Neural crest cell (in vitro differentiated cells): Measurements from ENCODE around the gene MARCHF7. TPM values are rescaled to one million over a fixed set of nuclear protein-coding genes. Genes with fewer than 3 reads are reported as not detected.

Experiments used
- DNase-seq: peaks from one replicate; pipeline ENCODE4 v3.0.0; 2021; ENCODE audit warnings: low read depth, mixed read lengths, low spot score
- H3K27ac Mint-ChIP-seq: one replicate; pipeline ENCODE4 v1.8.0; 2021; ENCODE audit warnings: mild to moderate bottlenecking, mixed read lengths; ENCODE audit not compliant: unreplicated experiment
- H3K27me3 Mint-ChIP-seq: 2 replicates; pipeline ENCODE4 v1.8.0; 2021; ENCODE audit warnings: low read depth, mild to moderate bottlenecking, mixed read lengths
- H3K36me3 Mint-ChIP-seq: 2 replicates; pipeline ENCODE4 v1.8.0; 2021; ENCODE audit warnings: low read depth, mild to moderate bottlenecking, mixed read lengths
- H3K4me1 Mint-ChIP-seq: 2 replicates; pipeline ENCODE4 v1.8.0; 2021; ENCODE audit warnings: mixed read lengths
- H3K4me3 Mint-ChIP-seq: one replicate; pipeline ENCODE4 v1.8.0; 2021; ENCODE audit warnings: mild to moderate bottlenecking, mixed read lengths
- H3K9me3 Mint-ChIP-seq: 2 replicates; pipeline ENCODE4 v1.8.0; 2021; ENCODE audit warnings: mixed read lengths
- total RNA-seq: library from RNA; stranded (reverse); gene quantifications from 2 replicates; pipeline ENCODE4 v1.2.1, GENCODE V29; 2021
- TF ChIP-seq, protein P1 (sequence below): fragments of 200-600 bp; sonication (generic); conservative IDR thresholded peaks from 2 replicates; pipeline ENCODE4 v1.5.0; 2021; ENCODE audit warnings: antibody characterized with exemption, mild to moderate bottlenecking

Gene MARCHF7
- total RNA-seq, 1 donor from 2014 or later: 89.9 TPM

- Mint-ChIP-seq H3K36me3 (peaks cover 32% of the 10 kb centered on the region), H3K9me3 (no peaks in the 10 kb centered on the region)
Measured at GRCh38 chr2:159750873-159751272, 38.6 kb downstream of the MARCHF7 start.

DNA sequence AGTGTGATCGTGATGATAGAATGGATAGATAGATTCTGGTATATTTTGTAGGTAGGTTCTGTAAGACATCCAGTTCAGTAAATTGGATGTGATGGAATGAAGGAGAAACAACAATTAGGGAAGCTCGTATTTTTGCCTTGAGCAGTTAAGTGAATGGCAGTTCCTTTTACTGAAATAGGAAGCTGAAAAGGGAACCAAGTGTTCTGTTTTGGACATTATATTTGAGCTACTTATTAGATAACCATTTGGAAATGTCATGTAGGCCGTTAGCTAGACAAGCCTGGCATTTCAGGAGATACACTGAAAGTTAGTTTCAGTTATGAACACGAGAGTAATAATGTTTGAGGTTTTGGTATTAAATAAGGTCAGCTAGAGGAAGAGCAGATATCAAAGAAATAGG, 41.5 kb downstream of the MARCHF7 start:
- H3K4me1 Mint-ChIP-seq: no peaks in the 10 kb centered on the region
- no peaks in the 10 kb centered on the region for H3K27me3 Mint-ChIP-seq
- H3K27ac Mint-ChIP-seq: no peak overlapping the region
- H3K9me3 Mint-ChIP-seq: no peaks in the 10 kb centered on the region
- TF ChIP-seq, protein P1, sequence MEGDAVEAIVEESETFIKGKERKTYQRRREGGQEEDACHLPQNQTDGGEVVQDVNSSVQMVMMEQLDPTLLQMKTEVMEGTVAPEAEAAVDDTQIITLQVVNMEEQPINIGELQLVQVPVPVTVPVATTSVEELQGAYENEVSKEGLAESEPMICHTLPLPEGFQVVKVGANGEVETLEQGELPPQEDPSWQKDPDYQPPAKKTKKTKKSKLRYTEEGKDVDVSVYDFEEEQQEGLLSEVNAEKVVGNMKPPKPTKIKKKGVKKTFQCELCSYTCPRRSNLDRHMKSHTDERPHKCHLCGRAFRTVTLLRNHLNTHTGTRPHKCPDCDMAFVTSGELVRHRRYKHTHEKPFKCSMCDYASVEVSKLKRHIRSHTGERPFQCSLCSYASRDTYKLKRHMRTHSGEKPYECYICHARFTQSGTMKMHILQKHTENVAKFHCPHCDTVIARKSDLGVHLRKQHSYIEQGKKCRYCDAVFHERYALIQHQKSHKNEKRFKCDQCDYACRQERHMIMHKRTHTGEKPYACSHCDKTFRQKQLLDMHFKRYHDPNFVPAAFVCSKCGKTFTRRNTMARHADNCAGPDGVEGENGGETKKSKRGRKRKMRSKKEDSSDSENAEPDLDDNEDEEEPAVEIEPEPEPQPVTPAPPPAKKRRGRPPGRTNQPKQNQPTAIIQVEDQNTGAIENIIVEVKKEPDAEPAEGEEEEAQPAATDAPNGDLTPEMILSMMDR: no peak
- no peak for DNase-seq
- H3K4me3 Mint-ChIP-seq: no peak overlapping the region
- peaks cover 23% of the 10 kb centered on the region for H3K36me3 Mint-ChIP-seq

More at GRCh38 chr2:159750873-159751272, 38.6 kb downstream of the MARCHF7 start:
- no peaks in the 10 kb centered on the region for H3K27me3 Mint-ChIP-seq
- no peaks in the 10 kb centered on the region for H3K4me1 Mint-ChIP-seq
- no peak overlapping the region for H3K27ac Mint-ChIP-seq
- TF ChIP-seq, protein P1: no peak
- no peak overlapping the region for H3K4me3 Mint-ChIP-seq
- no peak for DNase-seq

DNA sequence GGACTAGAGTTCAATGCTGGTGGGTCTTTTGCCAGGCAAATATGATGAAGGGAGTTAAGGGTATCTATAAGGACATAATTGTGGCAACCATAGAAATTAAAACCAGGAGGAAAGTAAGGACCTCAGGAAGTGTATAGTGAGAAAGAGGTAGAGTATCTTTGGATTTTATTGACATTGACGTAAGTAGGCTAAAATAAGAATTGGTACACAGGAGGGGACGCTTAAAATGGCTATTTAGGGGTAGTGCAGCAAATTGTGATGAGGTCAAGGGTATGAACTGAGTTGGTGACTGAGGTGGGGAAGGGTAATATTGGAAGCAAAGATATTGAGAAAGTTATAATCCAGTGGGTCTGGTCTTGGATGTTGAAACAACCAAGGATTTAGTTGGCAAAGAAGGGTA, 42.7 kb downstream of the MARCHF7 start:
- TF ChIP-seq, protein P1: no peak
- peaks cover 23% of the 10 kb centered on the region for H3K36me3 Mint-ChIP-seq

DNA sequence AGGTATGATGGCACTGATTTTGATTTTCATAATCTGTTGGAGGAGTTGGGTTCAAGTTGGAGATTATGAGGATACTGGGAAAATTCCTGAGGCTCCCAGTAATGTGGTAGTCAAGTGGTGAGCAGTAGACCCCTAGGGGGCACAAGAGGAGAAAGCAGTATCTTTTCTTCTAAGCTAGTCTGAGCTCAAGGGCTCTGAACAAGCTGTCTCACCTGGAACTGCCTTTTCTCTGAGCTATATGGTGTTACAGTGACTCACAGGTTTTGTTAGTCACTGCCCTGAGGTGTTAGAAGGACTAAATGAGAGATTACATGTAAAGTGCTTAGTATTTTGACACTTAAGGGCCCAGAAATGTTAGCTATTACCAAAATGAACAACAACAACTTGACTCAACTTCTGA, 43.5 kb downstream of the MARCHF7 start:
- H3K9me3 Mint-ChIP-seq: no peaks in the 10 kb centered on the region
- H3K36me3 Mint-ChIP-seq: peaks cover 28% of the 10 kb centered on the region
- H3K27ac Mint-ChIP-seq: no peak overlapping the region
- H3K4me1 Mint-ChIP-seq: no peaks in the 10 kb centered on the region
- DNase-seq: no peak
- H3K27me3 Mint-ChIP-seq: no peaks in the 10 kb centered on the region
- H3K4me3 Mint-ChIP-seq: no peak overlapping the region
- TF ChIP-seq, protein P1: peak; percentile 57

More for the DNA sequence above, 42.7 kb downstream of the MARCHF7 start:
- H3K9me3 Mint-ChIP-seq: no peaks in the 10 kb centered on the region
- H3K4me3 Mint-ChIP-seq: no peak overlapping the region
- no peaks in the 10 kb centered on the region for H3K27me3 Mint-ChIP-seq
- H3K4me1 Mint-ChIP-seq: no peaks in the 10 kb centered on the region
- no peak for DNase-seq
- no peak overlapping the region for H3K27ac Mint-ChIP-seq

DNA sequence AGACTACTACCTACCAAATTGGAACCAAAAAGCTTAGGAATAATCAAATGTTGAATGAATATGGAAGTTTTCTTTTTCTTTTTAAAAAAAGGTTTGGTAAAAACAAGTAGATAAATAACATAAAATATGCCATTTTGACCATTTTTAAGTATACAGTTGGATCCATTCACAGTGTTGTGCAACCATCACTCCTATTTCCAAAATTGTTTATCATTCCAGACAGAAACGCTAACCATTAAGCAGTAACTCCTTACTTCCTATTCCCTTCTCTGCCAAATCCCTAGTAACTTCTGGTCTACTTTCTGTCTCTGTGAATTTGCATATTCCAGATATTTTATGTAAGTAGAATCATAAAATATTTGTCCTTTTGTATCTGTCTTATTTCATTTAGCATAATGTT, 45.9 kb downstream of the MARCHF7 start:
- no peak for DNase-seq
- H3K36me3 Mint-ChIP-seq: peaks cover 16% of the 10 kb centered on the region
- H3K27ac Mint-ChIP-seq: no peak overlapping the region
- H3K27me3 Mint-ChIP-seq: no peaks in the 10 kb centered on the region
- no peaks in the 10 kb centered on the region for H3K4me1 Mint-ChIP-seq
- no peak overlapping the region for H3K4me3 Mint-ChIP-seq
- H3K9me3 Mint-ChIP-seq: no peaks in the 10 kb centered on the region
- TF ChIP-seq, protein P1: no peak

DNA sequence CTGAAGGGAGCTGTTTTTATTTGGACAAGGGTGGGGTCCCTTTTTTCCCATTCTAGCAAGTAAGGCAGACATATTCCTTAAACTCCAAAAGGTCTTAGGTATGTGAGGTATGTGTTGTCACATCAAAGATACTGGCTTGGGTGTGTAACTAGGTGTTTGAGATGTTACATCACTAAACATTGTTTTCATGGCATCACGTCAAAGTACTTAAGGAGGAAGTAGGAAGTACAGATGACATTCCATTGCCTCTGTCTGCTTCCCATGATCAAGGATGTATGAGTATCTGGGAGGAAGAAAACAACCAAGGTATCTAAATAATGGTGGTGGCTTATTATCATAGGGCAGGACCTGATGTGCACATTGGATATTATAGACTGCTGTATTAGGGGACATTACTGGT, 46.4 kb downstream of the MARCHF7 start:
- no peaks in the 10 kb centered on the region for H3K27me3 Mint-ChIP-seq
- no peak overlapping the region for H3K27ac Mint-ChIP-seq
- DNase-seq: no peak
- H3K4me1 Mint-ChIP-seq: no peaks in the 10 kb centered on the region
- no peak overlapping the region for H3K4me3 Mint-ChIP-seq
- TF ChIP-seq, protein P1: no peak
- no peaks in the 10 kb centered on the region for H3K9me3 Mint-ChIP-seq
- H3K36me3 Mint-ChIP-seq: peaks cover 16% of the 10 kb centered on the region
